GM18868 (cell line): Measurements from ENCODE around the gene SLC16A4.
"Not testable (repeated sequence)": the region's sequence is repeated elsewhere in the genome, so short reads cannot be mapped to it uniquely, and the experiment has no call there.

Experiments
- ATAC-seq: cut with Tn5 transposase; IDR thresholded peaks from one replicate; pipeline ENCODE4 v1.9.1; 2021; ENCODE audit warnings: mild to moderate bottlenecking, moderate library complexity; ENCODE audit not compliant: unreplicated experiment

Gene SLC16A4

DNA sequence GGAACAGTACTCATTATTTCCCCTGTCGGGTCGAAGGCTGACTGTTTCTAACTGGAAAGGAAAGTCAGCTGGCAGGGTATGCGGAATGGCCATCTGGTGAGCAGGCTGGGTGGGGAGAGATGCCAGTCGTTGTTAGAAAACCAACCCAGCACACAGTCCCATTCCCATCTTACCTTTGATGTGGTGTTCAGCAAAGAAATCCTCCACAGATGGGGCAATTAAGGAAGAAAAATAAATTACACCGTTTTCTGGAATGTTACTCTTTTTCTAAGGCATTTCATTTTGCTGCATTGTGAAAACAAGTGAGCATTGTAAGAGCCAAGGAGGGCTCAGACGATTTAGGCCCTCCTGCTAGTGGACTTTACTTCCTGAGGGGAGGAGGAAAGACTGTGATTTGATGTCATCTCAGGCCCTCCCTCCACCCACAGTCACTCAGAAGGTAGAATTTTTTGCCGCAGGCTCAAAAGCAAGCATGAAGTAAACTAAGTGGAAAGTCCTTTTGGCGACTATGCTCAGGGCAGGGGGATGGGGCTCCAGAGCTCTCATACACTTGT, at the start of gene SLC16A4:
TSS of gene SLC16A4 (minus strand) at position 335 of the 554 bp plus-strand sequence. CDS start 1,703 bp downstream, outside the sequence.
- ATAC-seq: no peak

DNA sequence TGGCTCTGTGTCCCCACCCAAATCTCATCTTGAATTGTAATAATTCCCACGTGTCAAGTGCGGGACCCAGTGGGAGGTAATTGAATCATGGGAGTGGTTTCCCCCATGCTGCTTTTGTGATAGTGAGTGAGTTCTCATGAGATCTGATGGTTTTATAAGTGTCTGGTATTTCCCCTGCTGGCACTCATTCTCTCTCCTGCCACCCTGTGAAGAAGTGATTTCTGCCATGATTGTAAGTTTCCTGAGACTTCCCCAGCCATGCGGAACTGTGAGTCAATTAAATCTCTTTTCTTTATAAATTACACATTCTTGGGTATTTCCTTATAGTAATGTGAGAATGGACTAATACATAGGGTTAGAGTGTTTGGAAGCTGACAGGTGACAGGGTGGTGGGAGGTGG, 49.0 kb upstream of the SLC16A4 start:
- not testable (repeated sequence) for ATAC-seq

DNA sequence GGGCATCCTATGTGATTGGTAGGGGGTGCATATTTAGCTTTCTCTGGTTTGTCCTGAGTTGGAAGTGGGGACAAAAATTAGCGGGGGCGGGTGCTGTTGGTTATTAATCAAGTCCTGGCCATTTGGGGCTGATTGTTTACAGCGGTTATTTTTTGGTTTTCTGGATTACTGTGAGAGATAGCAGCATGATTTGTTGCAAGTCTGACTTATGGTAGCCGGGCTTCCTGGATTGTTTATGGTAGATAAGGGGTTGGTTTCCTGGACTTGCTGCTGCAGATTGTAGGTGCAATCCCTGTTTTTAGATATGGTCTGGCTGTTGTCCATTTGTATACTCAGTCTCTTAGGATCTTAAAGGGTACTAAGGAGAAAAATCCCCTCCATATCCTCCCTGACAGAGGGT, 48.1 kb upstream of the SLC16A4 start:
- no peak for ATAC-seq

DNA sequence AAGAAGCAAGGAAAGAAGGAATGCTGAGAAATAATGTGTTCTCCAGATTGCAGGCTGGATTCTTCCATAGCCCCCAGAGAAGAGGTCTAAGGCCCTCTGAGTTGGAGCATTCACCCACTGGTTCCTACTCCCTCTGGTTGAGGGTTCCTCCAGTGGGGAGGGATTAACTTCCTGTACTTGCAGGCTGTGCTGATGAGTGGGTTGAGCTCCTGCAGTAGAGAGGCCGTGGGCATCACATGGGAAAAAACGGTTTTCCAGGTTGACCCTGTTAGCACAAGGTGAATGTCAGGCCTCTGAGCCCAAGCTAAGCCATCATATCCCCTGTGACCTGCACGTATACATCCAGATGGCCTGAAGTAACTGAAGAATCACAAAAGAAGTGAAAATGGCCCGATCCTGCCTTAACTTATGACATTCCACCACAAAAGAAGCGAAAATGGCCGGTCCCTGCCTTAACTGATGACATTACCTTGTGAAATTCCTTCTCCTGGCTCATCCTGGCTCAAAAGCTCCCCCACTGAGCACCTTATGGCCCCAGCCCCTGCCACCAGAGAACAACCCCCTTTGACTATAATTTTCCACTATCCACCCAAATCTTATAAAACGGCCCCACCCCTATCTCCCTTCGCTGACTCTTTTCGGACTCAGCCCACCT, 46.9 kb upstream of the SLC16A4 start:
- ATAC-seq: not testable (repeated sequence)

DNA sequence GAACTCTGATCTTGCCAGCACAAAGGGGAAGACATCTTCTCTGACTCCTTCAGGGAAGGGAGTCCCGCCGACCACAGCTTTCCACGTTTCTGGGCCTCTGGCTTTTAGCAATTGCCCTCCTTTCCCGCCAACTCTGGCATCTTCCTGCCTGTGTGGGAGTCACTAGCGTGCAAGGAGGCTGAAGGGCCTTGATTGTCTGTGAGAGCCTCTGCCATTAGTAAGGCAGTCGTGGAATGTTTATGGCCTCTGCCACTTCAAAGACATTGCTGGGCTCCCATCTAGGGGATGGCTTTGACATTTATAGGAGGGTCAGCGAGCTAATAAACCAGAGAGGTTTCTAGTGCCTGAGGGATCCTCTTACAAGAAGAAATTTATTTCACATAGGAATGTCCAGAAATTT, 45.8 kb upstream of the SLC16A4 start:
- ATAC-seq: no peak

DNA sequence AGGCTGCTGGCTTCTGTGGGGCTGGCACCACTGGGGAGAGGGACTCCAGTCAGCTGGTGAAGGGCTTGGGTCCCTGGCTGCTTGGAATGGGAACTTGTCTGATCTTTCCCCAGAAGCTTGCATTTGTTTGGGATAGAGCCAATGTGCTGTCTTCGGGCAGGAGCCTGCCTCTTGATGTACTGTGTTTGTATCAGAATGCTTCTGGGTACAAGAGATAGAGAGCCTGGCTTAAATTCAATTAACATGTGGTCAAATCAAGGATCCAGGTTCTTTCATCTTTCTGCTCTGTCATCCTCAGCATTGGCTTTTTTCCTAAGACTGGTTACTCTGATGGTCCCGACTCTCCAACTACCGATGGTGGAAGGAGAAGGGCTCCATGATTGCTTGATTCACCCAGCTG, 44.1 kb upstream of the SLC16A4 start:
- ATAC-seq: no peak

DNA sequence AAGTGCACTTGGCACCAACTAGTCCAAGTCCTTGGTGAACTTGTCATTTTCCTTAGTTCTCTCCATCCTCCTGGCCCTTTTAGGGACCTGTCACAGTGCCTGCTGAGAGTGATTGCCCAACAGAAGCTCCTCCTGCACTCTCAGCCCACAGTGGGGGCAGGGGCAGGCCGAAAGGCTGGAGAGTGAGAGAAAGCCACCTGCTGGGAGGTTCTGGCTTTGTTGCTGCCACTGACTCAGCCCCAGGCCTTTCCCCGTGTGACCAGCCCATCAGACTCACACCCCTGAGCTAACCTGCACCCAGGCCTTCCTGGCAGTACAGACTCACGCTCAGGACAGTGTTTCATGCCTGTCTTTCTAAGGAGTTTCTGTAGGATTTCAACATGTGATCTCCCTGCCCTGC, 43.0 kb upstream of the SLC16A4 start:
- ATAC-seq: no peak

DNA sequence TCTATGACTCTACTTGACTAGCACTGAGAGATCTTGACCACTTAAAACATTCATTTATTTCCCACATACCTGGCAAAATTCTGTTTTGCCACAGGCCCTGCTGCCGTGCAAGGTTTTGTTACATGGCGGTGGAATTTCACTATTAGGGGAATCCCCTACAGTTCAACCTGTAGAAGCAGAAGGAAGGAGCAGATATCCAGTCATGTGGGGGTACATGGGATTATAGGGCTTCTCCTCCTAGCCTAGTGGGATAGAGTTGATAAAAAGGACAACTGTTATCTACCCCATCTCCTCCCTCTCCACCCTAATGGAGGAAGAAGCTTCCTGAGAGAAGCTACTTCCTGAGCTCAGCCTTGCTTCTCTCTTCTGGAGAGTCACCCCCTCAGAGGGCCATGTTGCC, 42.4 kb upstream of the SLC16A4 start:
- ATAC-seq: no peak

DNA sequence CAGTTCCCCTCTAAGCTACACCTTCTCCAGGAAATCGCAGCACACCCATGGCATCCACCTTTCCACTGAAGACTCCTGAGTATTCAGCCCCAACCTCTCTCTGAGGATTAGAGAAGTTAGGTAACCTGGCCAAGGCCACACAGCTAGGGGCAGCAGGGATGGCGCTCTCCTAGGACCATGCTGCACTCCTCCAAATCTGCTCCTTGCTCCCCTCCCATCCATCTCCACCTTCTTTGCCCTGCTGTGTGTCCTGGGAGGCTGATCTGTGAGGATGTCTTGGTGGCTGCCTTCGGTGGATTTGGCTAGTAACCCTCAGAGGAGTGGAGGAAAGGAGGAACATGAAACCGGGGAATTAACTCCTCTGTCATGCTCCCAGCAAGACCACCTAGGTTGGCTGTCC, 40.1 kb upstream of the SLC16A4 start:
- ATAC-seq: no peak

DNA sequence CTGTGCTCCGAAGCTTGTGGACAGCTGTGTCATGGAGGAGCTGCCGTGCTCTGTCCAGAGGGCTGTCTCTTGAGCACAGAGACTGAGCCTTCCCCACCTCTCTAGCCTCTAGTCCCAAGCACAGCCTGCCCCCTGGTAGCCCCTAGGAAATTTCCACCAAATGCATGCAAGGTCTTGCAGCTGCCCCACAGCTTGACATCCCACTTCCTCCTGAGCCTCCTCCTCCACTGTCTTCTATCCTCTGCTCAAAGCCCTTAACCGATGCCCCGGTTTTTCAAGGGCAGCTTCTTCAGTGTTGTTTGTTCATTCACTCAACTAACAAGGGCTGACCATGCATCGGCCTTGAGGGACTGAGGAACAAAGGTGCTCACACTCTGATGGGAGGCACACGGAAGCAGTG, 39.5 kb upstream of the SLC16A4 start:
- ATAC-seq: no peak

DNA sequence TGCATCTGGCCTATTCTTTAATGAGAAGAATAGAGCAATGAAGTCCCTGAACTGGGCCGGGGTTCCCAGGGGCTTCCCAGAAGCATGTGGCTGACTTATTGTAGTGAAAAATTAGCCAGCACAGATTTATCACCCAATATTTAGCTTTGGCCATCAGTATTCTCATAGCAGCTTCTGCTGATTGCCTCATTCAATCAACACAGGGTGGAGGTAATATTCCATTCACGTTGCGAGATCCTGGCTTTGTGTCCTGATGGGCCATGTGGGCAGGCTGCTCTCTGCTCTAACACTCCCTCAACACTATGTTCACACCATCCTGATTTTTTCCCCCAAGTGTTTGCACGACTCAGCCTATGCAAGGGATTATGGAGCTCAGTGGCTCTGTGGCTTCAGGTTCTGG, 38.1 kb upstream of the SLC16A4 start:
- ATAC-seq: no peak

DNA sequence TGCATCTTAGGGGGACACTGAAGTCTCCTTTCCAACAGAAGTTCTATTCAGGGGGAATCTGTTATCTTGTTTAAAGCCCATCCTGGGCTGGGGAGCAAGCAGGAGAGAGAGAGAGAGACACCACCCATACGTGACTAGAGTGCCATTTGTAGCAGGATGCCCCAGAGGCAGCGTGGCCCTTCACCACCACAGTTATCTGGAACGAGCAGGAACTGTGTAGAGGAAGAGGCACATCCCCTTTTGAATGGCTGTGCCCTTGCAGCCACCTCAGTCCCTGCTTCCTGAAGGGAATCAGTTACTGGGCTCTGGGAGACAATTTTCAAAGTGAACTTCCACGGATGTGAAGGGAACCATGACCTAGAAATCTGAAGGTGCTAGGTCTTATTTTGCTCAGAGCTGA, 36.0 kb upstream of the SLC16A4 start:
- no peak for ATAC-seq

DNA sequence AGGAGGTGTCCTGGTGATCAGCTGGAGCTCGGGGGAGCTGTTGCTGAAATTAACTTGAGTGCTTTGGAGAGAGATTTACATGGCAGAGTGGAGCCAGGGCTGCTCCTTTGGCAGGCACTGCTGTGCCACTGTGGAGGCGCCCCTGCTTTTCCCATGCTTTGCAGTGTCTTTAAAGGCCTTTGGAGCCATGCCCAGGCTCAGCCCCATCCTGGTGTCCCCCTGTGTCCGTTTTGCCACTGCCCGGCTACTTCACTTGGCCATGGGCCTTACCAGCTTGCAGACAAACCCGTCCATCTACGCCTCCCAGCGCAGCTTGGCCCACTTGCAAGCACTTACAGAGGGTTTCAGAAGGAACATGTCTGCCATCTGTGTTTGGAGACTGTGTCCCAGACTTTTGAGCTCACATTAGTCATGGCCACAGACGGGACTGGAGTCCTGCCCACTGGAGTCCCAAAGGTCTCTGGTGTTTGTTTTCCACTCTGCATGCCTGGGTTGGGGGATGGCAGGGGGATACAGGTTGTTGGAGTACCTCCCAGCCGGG, 34.9 kb upstream of the SLC16A4 start:
- no peak for ATAC-seq

DNA sequence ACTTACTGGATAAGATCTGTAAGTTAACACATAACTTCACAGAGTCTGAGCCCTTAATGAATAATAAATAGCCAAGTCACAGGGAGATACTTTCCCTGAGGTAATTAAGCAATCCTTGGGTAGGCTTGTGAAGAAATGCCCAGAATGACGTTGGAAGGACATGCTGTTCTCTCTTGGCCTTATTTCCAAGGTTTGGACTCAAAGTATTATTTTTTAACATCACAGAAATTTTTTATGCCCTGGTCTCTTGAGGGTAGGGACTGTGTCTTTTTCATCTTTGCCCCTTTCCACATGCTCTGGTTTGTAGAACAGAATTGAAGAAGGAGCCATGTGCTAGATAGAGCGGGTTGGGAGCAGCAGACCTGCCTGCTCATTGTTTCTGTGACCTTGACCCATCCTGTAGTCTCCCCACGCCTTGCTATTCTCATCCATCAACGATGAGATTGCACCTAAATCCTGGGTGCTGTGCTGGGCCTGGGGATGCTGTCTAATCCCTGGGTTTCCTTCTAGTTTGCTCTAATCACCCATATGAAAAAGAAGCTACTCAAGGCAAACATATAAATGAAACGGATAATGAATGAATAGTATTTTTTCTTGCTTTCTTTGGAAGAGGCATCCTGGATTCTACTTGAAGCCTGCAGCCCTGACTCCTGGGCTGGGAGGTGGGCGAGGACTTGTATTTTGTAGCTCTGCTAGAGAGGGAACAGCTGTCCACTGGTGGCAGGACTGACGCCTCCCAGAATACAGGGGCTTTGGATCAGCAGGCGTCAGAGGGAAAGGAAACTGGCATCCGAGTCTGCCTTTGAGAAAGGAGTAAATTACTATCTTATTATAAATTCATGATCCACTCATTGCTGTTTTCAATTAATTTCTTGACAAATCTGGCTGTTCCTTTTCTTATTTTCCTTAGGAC, 34.1 kb upstream of the SLC16A4 start:
- no peak for ATAC-seq

DNA sequence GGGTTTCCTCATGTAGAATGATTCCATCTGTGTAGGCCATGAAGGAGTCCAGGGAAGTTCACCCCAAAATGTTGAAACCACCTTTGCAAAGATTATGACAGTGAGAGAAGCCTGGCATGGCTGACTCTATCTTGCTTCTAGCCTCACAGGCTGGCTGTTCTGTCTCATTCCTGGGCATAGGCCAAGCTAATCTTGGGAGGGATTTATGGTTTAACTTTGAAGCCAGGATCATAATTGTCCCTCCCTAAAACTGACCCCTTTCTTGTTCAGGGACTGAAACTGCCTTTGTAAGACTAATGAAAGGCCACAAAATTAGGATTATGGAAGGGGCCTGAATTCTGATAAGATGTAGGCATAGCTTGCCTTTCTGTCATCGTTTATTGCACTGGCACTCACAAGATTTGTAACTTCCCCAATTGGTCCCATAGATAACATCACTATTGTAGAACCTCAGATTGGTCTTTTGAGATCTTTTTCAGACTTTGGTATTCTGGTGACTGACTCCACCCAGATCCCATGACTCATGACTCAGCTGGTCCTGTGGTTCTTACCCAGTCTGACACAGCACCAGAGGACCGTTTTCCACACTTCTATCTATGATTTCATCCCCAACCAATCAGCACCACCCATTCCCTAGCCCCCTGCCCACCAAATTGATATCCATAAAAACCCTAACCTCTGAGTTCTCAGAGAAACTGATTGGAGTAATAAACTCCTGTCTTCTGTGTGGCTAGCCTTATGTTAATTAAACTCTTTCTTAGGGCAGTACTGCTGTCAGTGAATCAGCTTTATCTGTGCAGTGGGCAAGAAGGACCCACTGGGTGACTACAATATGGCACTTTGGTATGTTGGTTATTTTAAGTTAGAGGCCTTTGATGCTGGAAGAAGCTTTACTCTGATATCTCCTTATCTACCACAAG, 30.3 kb upstream of the SLC16A4 start:
- ATAC-seq: no peak

DNA sequence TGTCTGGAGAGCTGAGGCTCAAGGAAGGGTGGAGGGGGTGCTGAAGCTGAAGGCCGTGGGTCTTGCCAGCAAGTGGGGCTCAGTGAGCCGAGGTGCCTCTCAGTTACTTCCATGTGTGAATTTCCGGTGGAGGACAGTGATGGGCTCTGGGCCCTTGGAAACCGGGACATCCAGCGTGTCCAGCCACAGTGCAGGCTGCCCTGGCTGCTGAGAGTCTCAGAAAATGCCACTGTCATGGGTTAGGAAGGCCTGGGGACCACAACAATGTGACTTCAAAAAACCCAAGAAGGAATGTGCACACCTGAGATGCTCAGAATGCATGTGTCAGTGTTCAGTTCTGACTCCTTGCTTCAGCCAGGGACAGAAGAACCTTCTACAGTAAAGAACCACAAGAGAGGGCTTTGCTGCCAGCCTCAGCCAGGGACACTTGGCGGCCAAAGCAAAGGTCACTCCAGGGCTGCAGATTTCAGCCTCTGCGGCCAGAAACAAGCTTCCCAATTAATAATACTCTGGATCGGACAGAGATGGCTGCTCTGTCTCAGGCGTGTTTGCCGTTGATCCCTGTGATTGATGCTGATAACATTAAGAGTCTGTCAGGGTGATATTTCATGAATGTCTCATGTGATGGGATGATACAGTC, 29.3 kb upstream of the SLC16A4 start:
- no peak for ATAC-seq

DNA sequence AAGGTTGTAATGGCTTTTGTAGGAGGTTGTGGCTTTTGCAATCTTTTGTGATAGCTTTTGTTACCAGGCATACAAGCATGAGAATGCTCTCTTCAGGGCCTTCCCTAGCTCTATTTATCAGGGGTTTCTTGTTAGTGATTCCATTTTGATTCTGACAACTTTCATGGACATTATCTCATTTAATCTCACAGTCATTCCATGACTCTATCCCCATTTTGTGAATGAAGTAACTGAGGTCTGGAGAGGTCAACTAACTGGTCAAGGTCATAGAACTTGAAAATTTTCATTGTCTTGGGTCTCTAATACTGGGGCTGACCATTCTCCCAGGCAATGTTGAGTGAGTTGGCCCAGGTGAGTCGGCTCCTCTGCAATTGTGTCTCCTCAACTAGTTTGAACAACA, 27.9 kb upstream of the SLC16A4 start:
- no peak for ATAC-seq

DNA sequence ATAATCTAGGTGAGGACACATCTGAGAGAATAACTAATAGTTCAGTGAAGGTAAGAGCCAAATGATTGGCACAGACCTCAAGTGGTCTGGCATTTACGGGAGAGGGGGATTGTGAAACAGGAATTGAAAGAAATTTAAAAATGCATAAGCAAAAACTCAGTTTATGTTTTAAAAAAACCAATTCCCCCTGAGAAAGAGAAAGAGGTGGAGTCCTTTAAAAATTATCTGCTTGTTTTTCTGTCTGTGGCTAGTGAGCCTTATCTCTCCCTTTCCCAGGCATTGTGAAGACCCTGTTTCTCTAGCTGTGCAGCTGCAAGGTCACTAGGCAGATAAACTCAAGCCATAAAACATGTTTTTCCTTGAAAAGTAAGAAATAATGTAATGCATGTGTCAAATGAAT, 22.2 kb upstream of the SLC16A4 start:
- not testable (repeated sequence) for ATAC-seq

DNA sequence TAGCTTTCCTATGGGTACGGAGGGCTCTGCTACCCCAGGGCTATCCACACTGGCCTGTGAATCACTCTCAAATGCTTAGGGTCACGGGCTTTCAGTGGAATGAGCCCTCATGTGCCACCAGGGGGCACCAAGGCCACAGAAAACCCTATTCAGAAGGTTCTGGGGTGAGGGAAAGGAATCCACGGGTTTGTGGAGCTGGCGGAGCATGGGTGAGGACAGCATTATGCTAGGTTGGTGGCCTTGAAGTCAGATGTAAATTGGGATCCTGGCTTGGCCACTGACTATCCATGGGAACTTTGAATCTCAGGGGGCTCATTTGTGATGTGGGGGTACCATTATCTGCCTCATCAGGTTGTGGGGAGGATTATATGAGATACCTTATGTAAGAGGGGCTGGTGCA, 21.8 kb upstream of the SLC16A4 start:
- ATAC-seq: peak; percentile 62

DNA sequence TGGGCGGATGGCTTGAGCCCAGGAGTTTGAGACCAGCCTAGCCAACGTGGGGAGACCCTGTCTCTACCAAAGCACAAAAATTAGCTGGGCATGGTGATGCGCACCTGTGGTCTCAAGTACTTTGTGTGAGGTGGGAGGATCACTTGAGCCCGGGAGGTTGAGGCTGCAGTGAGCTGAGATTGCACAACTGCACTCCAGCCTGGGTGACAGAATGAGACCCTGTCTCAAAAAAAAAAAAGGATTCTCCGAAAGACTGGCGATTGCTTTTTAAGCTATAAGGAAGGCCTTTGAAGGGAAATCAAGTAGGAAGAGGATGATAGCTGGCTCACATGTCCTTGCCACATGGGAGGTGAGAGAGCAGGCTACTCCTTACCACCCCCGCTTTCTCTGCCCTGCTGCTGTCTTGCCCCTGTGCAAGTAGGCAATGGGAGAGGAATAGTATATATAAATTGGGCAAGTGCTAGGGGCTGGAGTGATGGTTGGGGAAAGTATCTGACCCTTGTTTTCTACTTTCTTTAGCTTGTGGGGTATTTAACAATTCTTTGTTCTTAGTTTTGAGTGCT, 20.4 kb upstream of the SLC16A4 start:
- no peak for ATAC-seq
